HCT116 (cell line): Measurements from ENCODE around the gene MIDN. TPM values are rescaled to one million over a fixed set of nuclear protein-coding genes. Genes with fewer than 3 reads are reported as not detected.

Experiments
- ATAC-seq: fragments of 200-7000 bp; cut with Tn5 transposase; 2 replicates; pipeline ENCODE4 v1.9.1; 2020; ENCODE audit warnings: mild to moderate bottlenecking, moderate library complexity
- BruUV-seq: library from RNA; stranded (reverse); fragments of 400-500 nt; replicated peaks from 2 replicates; lab custom pipeline; 2021; lab: Mats Ljungman, UMichigan
- CTCF ChIA-PET: fragments of 300-600 bp; sonication (Branson Sonifier 250); formaldehyde crosslinking; loops from one replicate; lab custom pipeline; 2021; ENCODE audit warnings: antibody characterized with exemption; lab: Charles Lee
- POLR2A ChIA-PET: fragments of 300-600, 350-600 bp; sonication (Branson Sonifier 250); formaldehyde crosslinking; loops from one replicate; lab custom pipeline; 2021; ENCODE audit warnings: antibody characterized with exemption; lab: Charles Lee
- RAD21 ChIA-PET, 2 experiments: fragments of 300-600 bp; sonication (Branson Sonifier 250); formaldehyde crosslinking; loops; one replicate each; lab custom pipeline; 2023; ENCODE audit warnings: low total read pairs in 2 of 2; ENCODE audit not compliant: uncharacterized antibody in 2 of 2, unreplicated experiment in 2 of 2, low non-redundant PET in 1 of 2; lab: Charles Lee
- DNase-seq: peaks from one replicate; pipeline ENCODE4 v3.0.0-alpha.2; 2010; ENCODE audit warnings: low read depth, low spot score
- H2AFZ ChIP-seq: fragments of 200-600 bp; shearing (Covaris generic), sonication (generic); 2 replicates; pipeline ENCODE4 v1.6.1; 2017; ENCODE audit warnings: low read depth, mixed run types, mixed read lengths, antibody characterized with exemption, low read length; ENCODE audit not compliant: poor library complexity, severe bottlenecking
- H3K27ac ChIP-seq: 2 replicates; pipeline ENCODE4 v1.5.1; 2012; ENCODE audit warnings: low read depth, low read length
- H3K27me3 ChIP-seq: fragments of 200-600 bp; sonication (generic); 2 replicates; pipeline ENCODE4 v1.6.1; 2016; ENCODE audit warnings: mixed run types, low read length, mixed read lengths; ENCODE audit not compliant: insufficient read depth
- H3K36me3 ChIP-seq, 2 experiments: fragments of 200-500 bp in 1 of 2; fragments of 200-600 bp in 1 of 2; sonication (Bioruptor generic) in 1 of 2; sonication (generic) in 1 of 2; 2 replicates each; pipeline versions ENCODE4 v1.5.1 to v1.6.1; 2014 to 2016; ENCODE audit warnings: low read length in 2 of 2, inconsistent platforms in 1 of 2, mixed read lengths in 1 of 2, mixed run types in 1 of 2; ENCODE audit not compliant: insufficient read depth in 2 of 2, control insufficient read depth in 1 of 2
- H3K4me1 ChIP-seq, 2 experiments: fragments of 200-600 bp in 1 of 2; sonication (generic) in 1 of 2; 2 replicates each; pipeline versions ENCODE4 v1.5.1 to v1.6.1; 2012 to 2017; ENCODE audit warnings: low read length in 2 of 2, inconsistent platforms in 1 of 2, mild to moderate bottlenecking in 1 of 2, mixed read lengths in 1 of 2, mixed run types in 1 of 2, moderate library complexity in 1 of 2; ENCODE audit not compliant: insufficient read depth in 2 of 2, control insufficient read depth in 1 of 2
- H3K4me2 ChIP-seq: fragments of 200-600 bp; sonication (generic); 2 replicates; pipeline ENCODE4 v1.6.1; 2017; ENCODE audit warnings: mixed run types, low read length, mixed read lengths
- H3K4me3 ChIP-seq, 2 experiments: fragments of 200-600 bp in 1 of 2; sonication (generic) in 1 of 2; replicated peaks in 1 of 2; 2 replicates each; pipeline ENCODE4 v1.5.1; 2011 to 2016; ENCODE audit warnings: low read length in 2 of 2, control low read depth in 1 of 2, low read depth in 1 of 2, mild to moderate bottlenecking in 1 of 2, mixed read lengths in 1 of 2, mixed run types in 1 of 2
- H3K79me2 ChIP-seq: fragments of 200-600 bp; sonication (generic); 2 replicates; pipeline ENCODE4 v1.6.1; 2017; ENCODE audit warnings: mild to moderate bottlenecking, mixed run types, low read length, moderate library complexity, mixed read lengths; ENCODE audit not compliant: insufficient read depth
- H3K9ac ChIP-seq: fragments of 200-600 bp; sonication (generic); 2 replicates; pipeline ENCODE4 v1.6.1; 2016; ENCODE audit warnings: low read length, mixed read lengths
- H3K9me2 ChIP-seq: fragments of 200-600 bp; sonication (generic), shearing (Covaris generic); 2 replicates; pipeline ENCODE4 v1.6.1; 2017; ENCODE audit warnings: mixed run types, mild to moderate bottlenecking, moderate library complexity; ENCODE audit not compliant: insufficient read depth
- H3K9me3 ChIP-seq, 2 experiments: fragments of 200-500 bp in 1 of 2; fragments of 200-600 bp in 1 of 2; sonication (Bioruptor generic) in 1 of 2; sonication (generic) in 1 of 2; 2 replicates each; pipeline ENCODE4 v1.6.1; 2014 to 2017; ENCODE audit warnings: low read length in 2 of 2, mixed read lengths in 2 of 2, inconsistent platforms in 1 of 2, low read depth in 1 of 2, mild to moderate bottlenecking in 1 of 2, mixed run types in 1 of 2, moderate library complexity in 1 of 2; ENCODE audit not compliant: control insufficient read depth in 1 of 2, insufficient read depth in 1 of 2
- H4K20me1 ChIP-seq: fragments of 200-600 bp; sonication (generic), shearing (Covaris generic); 2 replicates; pipeline ENCODE4 v1.6.1; 2017; ENCODE audit warnings: mixed run types, mild to moderate bottlenecking, moderate library complexity; ENCODE audit not compliant: insufficient read depth
- CBX3 ChIP-seq: IDR thresholded peaks from 2 replicates; pipeline ENCODE4 v1.6.1; 2012; ENCODE audit warnings: low read depth
- CEBPB ChIP-seq: IDR thresholded peaks from 2 replicates; pipeline ENCODE4 v1.6.1; 2012; ENCODE audit warnings: low read depth
- ELF1 ChIP-seq: IDR thresholded peaks from 2 replicates; pipeline ENCODE4 v1.6.1; 2012; ENCODE audit warnings: low read depth, borderline replicate concordance
- POLR2A ChIP-seq: IDR thresholded peaks from 2 replicates; pipeline ENCODE4 v1.7.0; 2011; ENCODE audit warnings: borderline replicate concordance; ENCODE audit not compliant: insufficient read depth, insufficient read length; ENCODE audit errors: extremely low read depth
- POLR2AphosphoS5 ChIP-seq: IDR thresholded peaks from 2 replicates; pipeline ENCODE4 v1.6.1; 2011; ENCODE audit warnings: mild to moderate bottlenecking, low read depth, low read length, moderate library complexity
- RAD21 ChIP-seq: IDR thresholded peaks from 2 replicates; pipeline ENCODE4 v1.6.1; 2012; ENCODE audit warnings: low read depth, mild to moderate bottlenecking
- SP1 ChIP-seq: IDR thresholded peaks from 2 replicates; pipeline ENCODE4 v1.6.1; 2012; ENCODE audit warnings: low read depth
- ZFX ChIP-seq: fragments of 450-650 bp; IDR thresholded peaks from 2 replicates; pipeline ENCODE4 v1.6.1; 2017
- intact Hi-C: fragments of 100-400 bp; cut with micrococcal nuclease; formaldehyde crosslinking; loops from 2 replicates; pipeline ENCODE4 v1.10.0; 2022
- total RNA-seq: library from RNA; stranded (reverse); gene quantifications from one replicate; pipeline ENCODE4 v1.2.1, GENCODE V29; 2021; ENCODE audit not compliant: unreplicated experiment
- TF ChIP-seq, protein P1 (sequence below): IDR thresholded peaks from 2 replicates; pipeline ENCODE4 v1.6.1; 2012
- TF ChIP-seq, protein P2 (sequence below): IDR thresholded peaks from 2 replicates; pipeline ENCODE4 v1.6.1; 2011; ENCODE audit warnings: mild to moderate bottlenecking, low read length, moderate library complexity; ENCODE audit not compliant: insufficient replicate concordance; ENCODE audit errors: extremely low read depth
- TF ChIP-seq, protein P3 (sequence below): IDR thresholded peaks from 2 replicates; pipeline ENCODE4 v1.6.1; 2012

Gene MIDN
- total RNA-seq, 1 experiment from 2014 or later, result 146 TPM

GRCh38 chr19:1261798-1262622 lies 13.6 kb downstream of the MIDN start:
- H3K27ac ChIP-seq, result peak overlapping the region; percentile 99

GRCh38 chr19:1262623-1263123 lies 14.3 kb downstream of the MIDN start:
- intact Hi-C loops, result no loop called here
- H3K27ac ChIP-seq, result peak overlapping the region; percentile 99
- no peak for ATAC-seq
- TF ChIP-seq ELF1, result no peak
- no peak for TF ChIP-seq SP1
- TF ChIP-seq, protein P1, sequence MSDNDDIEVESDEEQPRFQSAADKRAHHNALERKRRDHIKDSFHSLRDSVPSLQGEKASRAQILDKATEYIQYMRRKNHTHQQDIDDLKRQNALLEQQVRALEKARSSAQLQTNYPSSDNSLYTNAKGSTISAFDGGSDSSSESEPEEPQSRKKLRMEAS, result no peak
- no peak for TF ChIP-seq ZFX
- TF ChIP-seq, protein P2, sequence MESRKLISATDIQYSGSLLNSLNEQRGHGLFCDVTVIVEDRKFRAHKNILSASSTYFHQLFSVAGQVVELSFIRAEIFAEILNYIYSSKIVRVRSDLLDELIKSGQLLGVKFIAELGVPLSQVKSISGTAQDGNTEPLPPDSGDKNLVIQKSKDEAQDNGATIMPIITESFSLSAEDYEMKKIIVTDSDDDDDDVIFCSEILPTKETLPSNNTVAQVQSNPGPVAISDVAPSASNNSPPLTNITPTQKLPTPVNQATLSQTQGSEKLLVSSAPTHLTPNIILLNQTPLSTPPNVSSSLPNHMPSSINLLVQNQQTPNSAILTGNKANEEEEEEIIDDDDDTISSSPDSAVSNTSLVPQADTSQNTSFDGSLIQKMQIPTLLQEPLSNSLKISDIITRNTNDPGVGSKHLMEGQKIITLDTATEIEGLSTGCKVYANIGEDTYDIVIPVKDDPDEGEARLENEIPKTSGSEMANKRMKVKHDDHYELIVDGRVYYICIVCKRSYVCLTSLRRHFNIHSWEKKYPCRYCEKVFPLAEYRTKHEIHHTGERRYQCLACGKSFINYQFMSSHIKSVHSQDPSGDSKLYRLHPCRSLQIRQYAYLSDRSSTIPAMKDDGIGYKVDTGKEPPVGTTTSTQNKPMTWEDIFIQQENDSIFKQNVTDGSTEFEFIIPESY, result no peak
- no peak for TF ChIP-seq CBX3
- no peak for TF ChIP-seq CEBPB
- TF ChIP-seq, protein P3, sequence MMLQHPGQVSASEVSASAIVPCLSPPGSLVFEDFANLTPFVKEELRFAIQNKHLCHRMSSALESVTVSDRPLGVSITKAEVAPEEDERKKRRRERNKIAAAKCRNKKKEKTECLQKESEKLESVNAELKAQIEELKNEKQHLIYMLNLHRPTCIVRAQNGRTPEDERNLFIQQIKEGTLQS, result no peak
- no peak for DNase-seq
- H3K79me2 ChIP-seq, result peaks cover 15% of the 10 kb centered on the region
- H3K27me3 ChIP-seq, result no peaks in the 10 kb centered on the region
- peak overlapping the region; percentile 98 for H3K4me2 ChIP-seq
- H3K4me3 ChIP-seq, result peak overlapping the region; percentile 85 to 89
- ChIA-PET POLR2A (interaction anchor here (1.1 to 1.3 kb wide), 2 partner anchors 10 to 18 kb away, joined by 4 to 6 read pairs; no protein-coding TSS in a partner anchor), RAD21 (no interaction called here), CTCF (interaction anchor here (1.6 kb wide), 1 partner anchor 18 kb away, joined by 15 read pairs; no protein-coding TSS in a partner anchor)
- H3K4me1 ChIP-seq, result peaks cover 61 to 96% of the 10 kb centered on the region in 2 experiments
- peak overlapping the region; percentile 99 for H3K9ac ChIP-seq
- no peaks in the 10 kb centered on the region for H3K9me2 ChIP-seq
- no peaks in the 10 kb centered on the region for H3K9me3 ChIP-seq
- peaks cover 2 to 3% of the 10 kb centered on the region in 2 experiments; a peak in 2 of 4 replicates for H3K36me3 ChIP-seq
- no peak overlapping the region for H2AFZ ChIP-seq
- no TSS peak for BruUV-seq
- H4K20me1 ChIP-seq, result no peaks in the 10 kb centered on the region

More at GRCh38 chr19:1261798-1262622, 13.6 kb downstream of the MIDN start:
- peak overlapping the region; percentile 85 to 89 for H3K4me3 ChIP-seq
- DNase-seq, result no peak
- no peaks in the 10 kb centered on the region for H3K9me2 ChIP-seq
- ATAC-seq, result peak; percentile 8
- H3K9me3 ChIP-seq, result no peaks in the 10 kb centered on the region
- intact Hi-C loops, result no loop called here
- H3K36me3 ChIP-seq, result peaks cover 6 to 7% of the 10 kb centered on the region in 2 experiments; a peak in 3 of 4 replicates
- peak; percentile 31 for TF ChIP-seq POLR2A
- no peak for TF ChIP-seq RAD21
- TF ChIP-seq ZFX, result peak; percentile 46
- TF ChIP-seq POLR2AphosphoS5, result peak; percentile 68
- TF ChIP-seq, all 23 proteins: peak for 3
- Histone ChIP-seq H3K4me2 (peak overlapping the region; percentile 98), H2AFZ (no peak overlapping the region), H3K27me3 (no peaks in the 10 kb centered on the region), H4K20me1 (no peaks in the 10 kb centered on the region), H3K9ac (peak overlapping the region; percentile 99), H3K4me1 (peaks cover 59 to 95% of the 10 kb centered on the region in 2 experiments), H3K79me2 (peaks cover 21% of the 10 kb centered on the region)
- BruUV-seq, result TSS peak; percentile 50
- ChIA-PET POLR2A (interaction anchor here (0.6 to 4.4 kb wide), 4 partner anchors 7 to 18 kb away, joined by 3 to 54 read pairs (median 5); partner anchors contain the start of gene CIRBP), CTCF (interaction anchor here (0.9 to 1.6 kb wide), 2 partner anchors 15 to 18 kb away, joined by 3 to 15 read pairs; no protein-coding TSS in a partner anchor), RAD21 (interaction anchor here in 1 of 2 experiments (1.3 kb wide), 1 partner anchor 9 kb away, joined by 3 read pairs; no protein-coding TSS in a partner anchor)
